Stomach (tissue), 9 donors: ENCODE data around the gene NRP2. TPM values are rescaled to one million over a fixed set of nuclear protein-coding genes. Genes with fewer than 3 reads are reported as not detected.

Experiments
- DNase-seq, 2 donors: peaks; one replicate each; pipeline versions ENCODE4 v3.0.0 to v3.0.0-alpha.2; 2013 to 2019
- H3K27ac ChIP-seq, 5 donors: fragments of 200-600 bp in 4 of 5; sonication (generic) in 4 of 5; one replicate each; pipeline ENCODE4 v1.5.1; 2013 to 2019; ENCODE audit warnings: mild to moderate bottlenecking in 1 of 5, moderate library complexity in 1 of 5
- H3K27me3 ChIP-seq, 3 donors: fragments of 200-600 bp; sonication (generic); one replicate each; pipeline ENCODE4 v1.5.1; 2017 to 2019; ENCODE audit warnings: mixed run types in 1 of 3
- H3K36me3 ChIP-seq, 4 donors: fragments of 200-600 bp; sonication (generic); 1 replicate in 3 of 4; 2 replicates in 1 of 4; pipeline ENCODE4 v1.5.1; 2016 to 2019
- H3K4me1 ChIP-seq, 4 donors: fragments of 200-600 bp; sonication (generic); one replicate each; pipeline ENCODE4 v1.5.1; 2016 to 2019
- H3K4me3 ChIP-seq, 4 donors: fragments of 200-600 bp; sonication (generic) in 3 of 4; one replicate each; pipeline ENCODE4 v1.5.1; 2016 to 2019; ENCODE audit warnings: mild to moderate bottlenecking in 1 of 4
- H3K9me3 ChIP-seq, 4 donors: fragments of 200-600 bp; sonication (generic); one replicate each; pipeline ENCODE4 v1.5.1; 2016 to 2019
- EP300 ChIP-seq: sonication (generic); formaldehyde crosslinking; IDR thresholded peaks from one replicate; pipeline ENCODE4 v1.6.1; 2017; ENCODE audit warnings: antibody characterized with exemption
- POLR2A ChIP-seq, 4 donors: fragments of 450-650 bp; IDR thresholded peaks; one replicate each; pipeline ENCODE4 v1.6.1; 2016; ENCODE audit warnings: antibody characterized with exemption in 4 of 4, control low read depth in 2 of 4, mild to moderate bottlenecking in 1 of 4, moderate library complexity in 1 of 4
- POLR2AphosphoS5 ChIP-seq, 3 donors: sonication (generic); formaldehyde crosslinking; IDR thresholded peaks; one replicate each; pipeline ENCODE4 v1.6.1; 2016; ENCODE audit warnings: antibody characterized with exemption in 3 of 3
- WGBS, 5 donors: extraction: QIAGEN DNeasy Blood & Tissue Kit in 3 of 5; methylation state at CpG; one replicate each; pipeline versions ENCODE4 v1.1.5 to v1.1.7; 2013 to 2018; 5-methylcytosine and 5-hydroxymethylcytosine counted together
- intact Hi-C: fragments of 100-400 bp; cut with DNase I; formaldehyde crosslinking; loops from one replicate; pipeline ENCODE4 v1.15.1; 2023; ENCODE audit warnings: low total_unique reads
- polyA plus RNA-seq, 3 donors: library from polyadenylated mRNA; stranded (reverse); fragments of 200-250 nt; gene quantifications; one replicate each; pipeline ENCODE4 v1.2.3, GENCODE V29; 2013
- total RNA-seq, 5 donors: library from RNA; depleted of rRNA; stranded (reverse); fragments of >200 nt; gene quantifications; one replicate each; pipeline versions ENCODE4 v1.1.0 to v1.2.3, GENCODE V29; 2014 to 2016
- TF ChIP-seq, protein P1 (sequence below), 7 experiments: fragments of 450-650 bp in 4 of 7; fragments of 200-600 bp in 3 of 7; sonication (generic) in 3 of 7; IDR thresholded peaks; one replicate each; pipeline ENCODE4 v1.5.1; 2016 to 2019; ENCODE audit warnings: antibody characterized with exemption in 7 of 7, control low read depth in 2 of 7, mild to moderate bottlenecking in 1 of 7
- donor health status: healthy with polysubstance abuse.
- donor health status: Bipolar disorder and iron deficiency.
- donor health status: healthy.

The NRP2 gene
- total and polyA plus RNA-seq, 8 donors = 0.92 to 166 (median 31.6) TPM

DNA sequence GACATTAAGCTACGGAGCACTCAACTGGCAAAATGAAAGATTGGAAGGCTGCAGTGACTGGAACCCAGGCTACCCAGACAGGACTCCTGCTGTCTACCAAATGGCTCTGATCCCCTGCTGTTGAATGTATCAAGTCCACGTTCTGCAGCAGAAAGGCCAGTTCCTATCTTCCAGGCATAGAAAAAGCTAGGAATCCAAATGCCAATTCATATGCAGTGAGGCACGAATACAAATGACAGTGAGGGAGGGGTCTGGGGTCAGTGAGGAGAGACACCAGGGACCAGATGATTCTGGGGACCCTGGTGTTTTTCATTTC is 5.3 kb downstream of the NRP2 start:
- Histone ChIP-seq H3K36me3 (no peaks in the 10 kb centered on the region), H3K4me3 (peak overlapping the region; percentile 65 to 76 (median 70)), H3K27me3 (peaks cover 0 to 38% (median 22%) of the 10 kb centered on the region in 3 donors), H3K9me3 (no peaks in the 10 kb centered on the region), H3K4me1 (peaks cover 0 to 87% (median 56%) of the 10 kb centered on the region in 4 donors), H3K27ac (peak overlapping the region in 3 of 5 donors; percentile 88 to 93 (median 89))
- TF ChIP-seq POLR2A (IDR thresholded peaks at IDR 0.05) (no peak), EP300 (no peak), POLR2AphosphoS5 (IDR thresholded peaks at IDR 0.05) (no peak)
- TF ChIP-seq, protein P1, sequence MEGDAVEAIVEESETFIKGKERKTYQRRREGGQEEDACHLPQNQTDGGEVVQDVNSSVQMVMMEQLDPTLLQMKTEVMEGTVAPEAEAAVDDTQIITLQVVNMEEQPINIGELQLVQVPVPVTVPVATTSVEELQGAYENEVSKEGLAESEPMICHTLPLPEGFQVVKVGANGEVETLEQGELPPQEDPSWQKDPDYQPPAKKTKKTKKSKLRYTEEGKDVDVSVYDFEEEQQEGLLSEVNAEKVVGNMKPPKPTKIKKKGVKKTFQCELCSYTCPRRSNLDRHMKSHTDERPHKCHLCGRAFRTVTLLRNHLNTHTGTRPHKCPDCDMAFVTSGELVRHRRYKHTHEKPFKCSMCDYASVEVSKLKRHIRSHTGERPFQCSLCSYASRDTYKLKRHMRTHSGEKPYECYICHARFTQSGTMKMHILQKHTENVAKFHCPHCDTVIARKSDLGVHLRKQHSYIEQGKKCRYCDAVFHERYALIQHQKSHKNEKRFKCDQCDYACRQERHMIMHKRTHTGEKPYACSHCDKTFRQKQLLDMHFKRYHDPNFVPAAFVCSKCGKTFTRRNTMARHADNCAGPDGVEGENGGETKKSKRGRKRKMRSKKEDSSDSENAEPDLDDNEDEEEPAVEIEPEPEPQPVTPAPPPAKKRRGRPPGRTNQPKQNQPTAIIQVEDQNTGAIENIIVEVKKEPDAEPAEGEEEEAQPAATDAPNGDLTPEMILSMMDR (IDR thresholded peaks at IDR 0.05) = no peak
- DNase-seq = no peak
- intact Hi-C loops = no loop called here
- 52 to 90% (median 76%) methylated on average over 3 of the region's 3 CpGs for WGBS, 5 donors

DNA sequence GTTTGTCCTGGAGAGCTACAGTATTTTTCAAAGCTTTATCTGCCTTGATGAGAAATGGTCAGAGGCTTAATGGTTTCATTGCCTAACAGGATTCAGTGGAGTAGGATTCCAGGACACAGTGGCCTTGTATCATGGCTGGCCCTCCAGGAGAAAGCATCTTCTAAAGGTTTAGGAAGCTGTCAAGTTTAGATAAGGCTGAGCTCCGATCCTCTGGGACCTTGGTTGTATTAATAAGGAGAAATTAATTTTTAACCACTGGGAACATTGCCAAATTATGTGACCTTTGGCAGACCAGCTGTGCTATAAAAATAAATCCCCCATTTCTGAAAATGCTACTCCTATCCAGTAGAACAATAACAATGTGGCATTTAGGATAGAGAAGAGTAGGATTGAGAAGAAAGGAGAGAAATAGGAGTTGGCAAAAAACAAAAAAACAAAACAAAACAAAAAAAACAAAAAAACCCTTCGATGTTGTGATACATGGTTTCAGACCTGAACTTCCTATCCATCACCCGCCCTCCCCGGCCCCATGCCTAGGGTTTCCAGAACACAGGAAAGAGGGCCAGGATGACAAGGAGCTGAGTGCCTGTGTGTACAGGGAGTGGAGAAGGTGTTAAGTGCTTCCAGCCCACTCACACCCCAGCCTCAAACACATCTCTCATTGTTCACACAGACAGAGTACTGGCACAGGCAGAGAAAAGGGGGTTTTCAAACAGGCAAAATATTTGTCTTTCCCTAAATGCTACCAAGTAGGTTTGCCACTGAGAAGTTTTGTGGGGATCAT is 6.3 kb downstream of the NRP2 start:
- Histone ChIP-seq H3K27me3 (peaks cover 0 to 34% (median 22%) of the 10 kb centered on the region in 3 donors), H3K4me1 (peaks cover 0 to 84% (median 53%) of the 10 kb centered on the region in 4 donors), H3K9me3 (no peaks in the 10 kb centered on the region), H3K27ac (peak overlapping the region in 4 of 5 donors; percentile 45 to 93 (median 68)), H3K36me3 (no peaks in the 10 kb centered on the region), H3K4me3 (no peak overlapping the region)
- WGBS, 5 donors = 43 to 63% (median 58%) methylated on average over 4 of the region's 4 CpGs
- DNase-seq = no peak
- intact Hi-C loops = no loop called here
- TF ChIP-seq EP300 = no peak

DNA sequence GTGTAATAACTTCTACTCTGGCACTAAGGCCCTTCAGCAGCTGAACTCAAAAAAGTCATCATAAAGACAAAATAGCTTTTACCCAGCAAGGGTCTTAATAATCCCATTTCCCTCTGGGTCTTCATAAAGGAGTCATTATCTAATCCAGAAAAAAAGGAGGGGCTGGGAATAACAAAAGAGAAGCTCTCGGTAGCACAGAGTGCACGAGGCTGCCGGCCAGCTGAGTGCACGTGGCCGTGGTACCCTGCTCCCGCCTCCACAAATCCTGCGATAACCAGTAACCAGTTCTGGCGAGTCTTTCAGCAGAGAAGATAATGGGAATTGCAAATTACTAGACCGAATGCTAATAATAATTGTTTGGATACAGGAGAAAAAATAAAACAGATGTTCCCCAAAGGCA is 7.5 kb downstream of the NRP2 start:
- WGBS, 5 donors = 73 to 85% (median 79%) methylated on average over 9 of the region's 9 CpGs
- peaks cover 0 to 24% (median 19%) of the 10 kb centered on the region in 3 donors for H3K27me3 ChIP-seq
- H3K36me3 ChIP-seq = no peaks in the 10 kb centered on the region
- peak in 1 of 2 donors; percentile 17 for DNase-seq
- no peaks in the 10 kb centered on the region for H3K9me3 ChIP-seq
- intact Hi-C loops = no loop called here
- TF ChIP-seq, protein P1 (IDR thresholded peaks at IDR 0.05) = no peak
- peaks cover 0 to 82% (median 45%) of the 10 kb centered on the region in 4 donors for H3K4me1 ChIP-seq
- peak overlapping the region in 4 of 5 donors; percentile 45 to 93 (median 68) for H3K27ac ChIP-seq
- no peak overlapping the region for H3K4me3 ChIP-seq

DNA sequence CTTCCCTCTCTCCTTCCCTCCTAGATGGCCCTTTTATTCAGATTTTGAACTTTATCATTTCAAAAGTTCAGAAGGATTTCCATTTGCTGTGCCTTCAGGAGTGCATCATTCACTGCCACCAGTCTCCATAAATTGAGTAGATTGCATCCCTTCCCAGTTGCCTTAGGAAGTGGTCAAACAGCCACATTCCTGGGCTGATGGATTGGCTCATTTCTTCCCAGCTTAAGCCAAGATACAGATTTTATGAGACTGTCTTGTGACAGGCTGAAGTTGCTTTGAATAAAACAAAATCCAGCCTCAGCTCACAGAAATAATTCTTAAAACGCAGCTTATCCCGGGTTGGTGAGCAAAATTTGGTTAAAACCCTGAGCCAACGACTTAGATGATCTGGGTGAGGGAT is 9.8 kb downstream of the NRP2 start:
- Histone ChIP-seq H3K9me3 (no peaks in the 10 kb centered on the region), H3K4me3 (no peak overlapping the region), H3K36me3 (no peaks in the 10 kb centered on the region), H3K27ac (peak overlapping the region in 3 of 5 donors; percentile 47 to 87 (median 62)), H3K27me3 (peaks cover 0 to 3% (median 0%) of the 10 kb centered on the region in 3 donors), H3K4me1 (peaks cover 0 to 87% (median 38%) of the 10 kb centered on the region in 4 donors)
- intact Hi-C loops = no loop called here
- no peak for DNase-seq
- 67 to 82% (median 72%) methylated on average over 3 of the region's 3 CpGs for WGBS, 5 donors
- TF ChIP-seq EP300 (no peak), POLR2AphosphoS5 (IDR thresholded peaks at IDR 0.05) (no peak), POLR2A (IDR thresholded peaks at IDR 0.05) (no peak)
- TF ChIP-seq, protein P1 (IDR thresholded peaks at IDR 0.05) = no peak

DNA sequence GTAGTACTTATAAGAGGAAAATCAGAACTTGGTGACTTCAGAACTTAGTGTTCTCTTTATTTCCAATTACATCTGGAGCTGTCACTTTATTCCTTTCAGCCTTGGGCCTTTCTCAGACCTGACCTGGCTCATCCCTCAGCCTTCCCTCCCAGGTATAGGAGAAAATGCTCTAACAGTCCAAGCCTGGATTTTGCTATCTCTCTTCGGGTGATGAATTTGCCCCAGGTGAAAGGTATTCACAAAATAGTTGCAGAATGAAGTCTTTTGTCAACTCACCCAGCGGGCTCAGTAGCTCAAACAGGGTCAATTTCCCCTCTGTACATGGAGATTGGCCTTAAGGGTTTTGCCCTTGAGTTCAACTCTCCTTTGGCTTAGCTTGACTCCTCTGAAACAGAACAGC is 12.0 kb downstream of the NRP2 start:
- peaks cover 0 to 19% (median 8%) of the 10 kb centered on the region in 4 donors for H3K36me3 ChIP-seq
- no peaks in the 10 kb centered on the region for H3K9me3 ChIP-seq
- intact Hi-C loops = no loop called here
- peaks cover 3 to 87% (median 34%) of the 10 kb centered on the region in 4 donors for H3K4me1 ChIP-seq
- TF ChIP-seq EP300 (no peak), POLR2A (IDR thresholded peaks at IDR 0.05) (no peak), POLR2AphosphoS5 (IDR thresholded peaks at IDR 0.05) (no peak)
- TF ChIP-seq, protein P1 (IDR thresholded peaks at IDR 0.05) = no peak
- no peak overlapping the region for H3K4me3 ChIP-seq
- DNase-seq = no peak
- peak overlapping the region in 3 of 5 donors; percentile 5 to 87 (median 43) for H3K27ac ChIP-seq
- WGBS, 5 donors = 77 to 90% (median 88%) methylated on average over 2 of the region's 2 CpGs
- H3K27me3 ChIP-seq = no peaks in the 10 kb centered on the region
